ENCODE measurements around the gene CYBB. TPM values are rescaled to one million over a fixed set of nuclear protein-coding genes. Genes with fewer than 3 reads are reported as not detected.

CYBB gene
- polyA plus RNA-seq, 3 donors, result 8.4 to 14.5 (median 11.1) TPM

Other genes with a start within 250 kb of the CYBB start
- gene LANCL3, start 208.4 kb upstream of the CYBB start, polyA plus RNA-seq (ENCODE audit: insufficient read length in 3 of 3), result under 1 TPM; 0.10 to 0.30 (median 0.29) TPM
- gene XK, start 94.3 kb upstream of the CYBB start, polyA plus RNA-seq (ENCODE audit: insufficient read length in 3 of 3), result 1 to 10 TPM; 1.0 to 1.8 (median 1.1) TPM
- gene DYNLT3, start 67.5 kb downstream of the CYBB start, polyA plus RNA-seq (ENCODE audit: insufficient read length in 3 of 3), result 10 to 100 TPM; 32.4 to 43.4 (median 39.8) TPM
- gene SYTL5, start 226.5 kb downstream of the CYBB start, polyA plus RNA-seq (ENCODE audit: insufficient read length in 3 of 3), result 1 to 10 TPM; 1.9 to 3.2 (median 2.6) TPM